Left renal cortex interstitium (tissue), 4 donors: ENCODE measurements around the gene FIGNL1. TPM values are rescaled to one million over a fixed set of nuclear protein-coding genes. Genes with fewer than 3 reads are reported as not detected.

Experiments
- DNase-seq, 4 donors: peaks; one replicate each; pipeline ENCODE4 v3.0.0-alpha.2; 2013; ENCODE audit warnings: low read depth in 4 of 4, low spot score in 2 of 4, missing footprints in 1 of 4
- polyA plus RNA-seq, 4 donors: library from polyadenylated mRNA; unstranded; fragments of 120-200 nt; gene quantifications; one replicate each; pipeline ENCODE4 v1.2.1, GENCODE V29; 2013; ENCODE audit not compliant: insufficient read length in 4 of 4

Gene FIGNL1
- polyA plus RNA-seq, 4 donors, result 24.2 to 36.9 (median 27.5) TPM

DNA sequence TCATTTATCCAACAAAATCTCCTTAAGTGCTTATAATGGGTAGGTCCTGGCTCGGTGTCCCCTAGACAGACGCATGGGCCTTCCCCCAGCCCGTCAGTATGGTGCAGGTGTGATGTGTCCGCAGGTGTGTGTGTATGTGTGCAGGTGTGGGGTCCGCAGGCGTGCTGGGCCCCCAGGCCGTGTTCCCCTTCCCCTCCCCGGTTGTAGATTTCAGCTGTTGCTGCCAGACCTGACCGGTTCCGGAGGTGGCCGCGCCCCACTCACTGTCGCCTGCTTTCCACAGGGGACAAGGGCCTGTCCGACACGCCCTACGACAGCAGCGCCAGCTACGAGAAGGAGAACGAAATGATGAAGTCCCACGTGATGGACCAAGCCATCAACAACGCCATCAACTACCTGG lies 50.5 kb downstream of the FIGNL1 start:
- no peak for DNase-seq

DNA sequence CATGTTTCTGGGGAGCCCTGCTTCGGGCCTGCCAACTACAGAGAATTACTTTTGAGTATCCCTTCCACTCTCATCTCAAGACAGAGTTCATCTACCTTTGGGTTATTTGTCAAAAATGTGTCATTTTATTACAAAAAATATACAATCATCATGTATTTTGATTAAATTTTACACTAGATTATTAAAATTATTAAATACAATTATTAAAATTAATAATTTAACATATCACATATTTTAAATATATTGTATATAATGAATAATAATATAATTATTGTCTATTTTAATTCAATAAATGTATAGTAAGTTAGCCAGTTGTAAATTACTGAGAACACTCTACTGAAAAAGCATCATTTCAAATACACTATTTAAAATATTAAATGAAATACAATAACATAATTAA lies 50.9 kb downstream of the FIGNL1 start:
- DNase-seq, result no peak

DNA sequence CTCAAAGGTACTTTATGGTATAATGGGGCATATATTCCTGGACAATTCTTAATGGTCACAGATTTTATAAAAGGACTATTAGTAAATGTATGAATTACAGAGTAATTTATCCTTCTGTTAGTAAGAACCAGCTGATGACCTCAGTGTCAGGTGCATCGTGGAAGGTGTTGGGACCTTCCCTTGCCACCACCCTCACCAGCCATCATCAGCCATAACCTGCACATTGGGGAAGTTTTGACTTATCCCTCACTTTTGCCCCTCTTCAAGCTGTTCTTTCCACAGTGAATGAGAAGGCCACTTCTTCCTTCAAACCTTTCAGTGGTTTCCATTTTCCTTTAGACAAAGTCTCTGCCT lies 52.2 kb downstream of the FIGNL1 start:
- DNase-seq, result no peak

DNA sequence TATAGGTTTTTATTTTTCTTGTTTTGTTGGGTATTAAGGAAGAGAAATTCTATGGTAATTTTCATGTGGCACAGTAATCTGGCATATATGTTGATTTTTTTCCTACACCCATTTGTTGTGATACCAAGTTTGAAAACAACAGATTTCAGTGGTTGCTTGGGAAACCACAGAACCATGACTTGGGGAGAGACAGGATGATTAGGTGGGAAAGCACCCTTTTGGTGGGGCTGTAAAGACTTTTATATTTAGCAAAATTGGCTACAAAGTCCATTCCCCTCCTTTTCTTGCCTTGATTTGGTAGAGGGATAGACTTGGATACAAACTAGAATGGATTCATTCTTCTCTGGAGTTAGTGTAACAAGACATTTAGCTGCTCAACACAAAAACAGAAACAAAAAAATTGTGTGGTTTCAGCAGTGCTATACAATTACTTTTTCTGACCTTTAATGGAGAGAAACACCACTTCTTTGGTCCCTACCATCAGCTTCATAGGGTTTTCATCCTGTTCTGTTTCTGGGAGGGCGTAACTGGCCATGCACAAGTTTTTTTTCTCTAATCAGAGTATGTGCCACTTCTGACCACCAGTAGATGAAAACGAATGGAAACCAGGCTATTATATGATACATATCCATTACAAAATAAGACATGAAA lies 52.7 kb downstream of the FIGNL1 start:
- DNase-seq, result no peak

DNA sequence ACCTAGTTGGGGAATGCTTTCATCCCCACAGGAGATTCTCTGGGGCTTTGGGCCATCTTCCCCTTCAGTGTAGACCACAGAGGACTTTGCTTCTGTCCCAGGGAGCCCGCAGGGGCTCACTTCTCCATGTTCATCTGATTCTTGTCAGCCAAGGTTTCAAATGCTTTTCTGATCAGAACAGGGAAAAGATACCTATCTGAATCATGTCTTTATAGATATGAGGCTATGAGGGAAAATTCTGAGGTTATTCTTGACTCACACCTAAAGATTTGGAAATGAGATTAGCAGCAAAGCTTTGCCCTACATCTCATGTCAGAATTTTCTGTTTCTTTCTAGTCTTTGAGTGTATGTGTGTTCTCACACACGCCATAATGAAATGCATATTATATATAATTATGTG lies 53.3 kb downstream of the FIGNL1 start:
- no peak for DNase-seq

DNA sequence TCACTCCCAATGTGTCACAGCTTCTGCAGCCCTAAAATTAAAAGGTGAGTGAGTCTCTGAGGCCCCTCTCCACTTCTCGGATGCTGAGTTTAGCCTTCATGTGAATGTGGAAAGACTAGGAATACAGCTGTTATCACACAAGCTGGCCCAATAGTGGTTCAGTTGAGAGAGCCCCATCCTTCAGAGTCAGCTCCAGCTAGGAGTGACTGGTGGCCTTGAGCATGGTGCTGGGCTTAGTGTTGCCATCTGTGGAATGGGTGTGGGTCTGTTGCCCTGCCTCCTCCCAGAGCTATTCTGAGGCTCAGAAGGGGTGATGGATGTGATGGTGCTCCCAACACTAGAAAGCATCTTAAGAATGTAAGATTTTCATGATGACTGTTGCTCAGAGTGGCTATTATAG lies 55.8 kb downstream of the FIGNL1 start:
- DNase-seq, result no peak

Other genes starting within 250 kb of the FIGNL1 start
- gene IKZF1, start 145.6 kb downstream of the FIGNL1 start, polyA plus RNA-seq, result 1 to 10 TPM; 1.3 to 2.5 (median 1.5) TPM
- 10 to 100 TPM; 64.0 to 88.1 (median 72.7) TPM for gene DDC, start 115.1 kb upstream of the FIGNL1 start, polyA plus RNA-seq